ENCODE results near the gene PROZ. TPM values are rescaled to one million over a fixed set of nuclear protein-coding genes. Genes with fewer than 3 reads are reported as not detected.

PROZ gene
- total RNA-seq, 1 experiment from 2014 or later = not detected

DNA sequence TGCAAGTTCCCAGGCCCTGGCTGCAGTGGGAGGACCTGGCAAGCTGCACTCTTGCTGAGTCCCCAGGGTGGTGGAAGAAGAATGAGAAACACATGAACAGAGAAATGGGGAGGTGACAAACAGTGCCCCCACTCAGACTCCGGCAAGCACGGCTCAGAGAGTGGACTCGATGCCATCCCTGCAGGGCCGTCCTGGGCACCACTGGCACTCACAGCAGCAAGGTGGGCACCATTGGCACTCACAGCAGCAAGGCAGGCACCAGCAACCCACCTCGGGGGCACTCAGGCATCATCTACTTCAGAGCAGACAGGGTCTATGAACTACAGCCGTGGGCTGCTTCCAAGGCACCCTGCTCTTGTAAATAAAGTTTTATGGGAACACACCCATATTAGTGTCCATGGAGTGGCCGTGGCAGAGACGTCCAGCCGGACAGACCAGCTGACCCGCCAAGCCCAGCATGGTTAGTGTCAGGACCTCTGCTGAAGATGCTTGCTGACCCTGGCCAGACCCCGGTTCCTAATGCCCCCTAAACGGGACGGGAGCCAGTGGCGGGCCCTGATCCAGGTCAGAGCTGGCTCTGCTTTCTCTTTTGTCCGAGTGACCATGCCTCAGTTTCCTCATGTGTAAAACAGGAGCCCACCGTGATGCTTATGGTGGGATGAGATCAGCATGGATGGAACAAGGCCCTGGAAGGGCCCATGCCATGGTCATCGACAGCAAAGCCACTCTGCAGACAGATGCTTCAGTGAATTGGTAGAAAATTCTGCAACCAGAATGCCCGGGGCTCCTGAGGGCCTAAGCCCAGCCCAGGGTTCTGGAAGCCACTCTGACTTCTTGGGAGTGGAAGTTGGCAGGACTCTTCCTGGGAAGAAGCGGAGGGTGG, 37.9 kb upstream of the PROZ start:
- Histone ChIP-seq H4K8ac (replicated peaks; ENCODE audit: insufficient read length, low read depth, low read length) (no peak overlapping the region), H3T11ph (ENCODE audit: low read length) (no peak overlapping the region), H3K23me2 (ENCODE audit: insufficient read length, low read depth, low read length, poor library complexity, severe bottlenecking) (no peaks in the 10 kb centered on the region), H4K20me1 (ENCODE audit: control insufficient read depth, insufficient read depth, insufficient read length) (no peaks in the 10 kb centered on the region), H3K27me3 (ENCODE audit: insufficient read depth, low read length) (no peaks in the 10 kb centered on the region), H4K5ac (ENCODE audit: insufficient read length, low read depth, low read length) (no peak overlapping the region), H3K56ac (ENCODE audit: insufficient read length, low read depth, low read length) (no peak overlapping the region), H2BK12ac (ENCODE audit: insufficient read length, low read depth, low read length) (no peak overlapping the region), H3K4me1 (ENCODE audit: insufficient read depth, low read length) (no peaks in the 10 kb centered on the region; the same call in 1 of the 2 replicates), H3K79me2 (ENCODE audit: insufficient read depth, low read length) (no peaks in the 10 kb centered on the region), H2BK20ac (ENCODE audit: low read depth, low read length, poor library complexity, severe bottlenecking) (no peak overlapping the region), H3K4me2 (ENCODE audit: insufficient read depth, insufficient read length, low read length) (no peak overlapping the region), H2AK5ac (ENCODE audit: insufficient read length, low read length) (no peak overlapping the region), H4K91ac (ENCODE audit: insufficient read length, low read depth, low read length) (no peak overlapping the region), H2BK15ac (ENCODE audit: low read depth, low read length) (no peak overlapping the region), H2BK120ac (ENCODE audit: low read depth, low read length, poor library complexity, severe bottlenecking) (no peak overlapping the region), H3K9ac (ENCODE audit: extremely low read depth, insufficient read length, low read length) (no peak overlapping the region), H3K27ac (ENCODE audit: insufficient read length, low read depth, low read length) (no peak overlapping the region), H2AFZ (ENCODE audit: low read length) (no peak overlapping the region), H3K23ac (ENCODE audit: insufficient read length, low read depth, low read length) (no peak overlapping the region), H3K9me3 (ENCODE audit: control insufficient read depth, low read depth, low read length) (no peaks in the 10 kb centered on the region), H3K79me1 (ENCODE audit: insufficient read depth, low read depth, low read length, poor library complexity, severe bottlenecking) (no peaks in the 10 kb centered on the region), H3K4ac (ENCODE audit: low read depth, low read length) (no peak overlapping the region), H3K14ac (ENCODE audit: insufficient read depth, low read length) (no peak overlapping the region), H3K18ac (ENCODE audit: insufficient read length, low read depth, low read length) (no peak overlapping the region), H2BK5ac (ENCODE audit: insufficient read length, low read length) (no peak overlapping the region)
- Mint-ChIP-seq H3K27ac (no peak overlapping the region; a peak in 1 of 7 replicates), H3K4me3 (no peak overlapping the region), H3K4me1 (peaks cover 10 to 15% of the 10 kb centered on the region in 2 experiments), H3K27me3 (ENCODE audit: low read depth) (peaks cover 28% of the 10 kb centered on the region), H3K9me3 (no peaks in the 10 kb centered on the region), H3K36me3 (ENCODE audit: insufficient read depth in 1 of 3, low read depth in 3 of 3) (no peaks in the 10 kb centered on the region)
- no CpG with 5 or more reads among the region's 19 CpGs for WGBS (ENCODE audit: extremely low coverage, insufficient read length, low lambda C conversion rate)
- TF ChIP-seq, protein P1, sequence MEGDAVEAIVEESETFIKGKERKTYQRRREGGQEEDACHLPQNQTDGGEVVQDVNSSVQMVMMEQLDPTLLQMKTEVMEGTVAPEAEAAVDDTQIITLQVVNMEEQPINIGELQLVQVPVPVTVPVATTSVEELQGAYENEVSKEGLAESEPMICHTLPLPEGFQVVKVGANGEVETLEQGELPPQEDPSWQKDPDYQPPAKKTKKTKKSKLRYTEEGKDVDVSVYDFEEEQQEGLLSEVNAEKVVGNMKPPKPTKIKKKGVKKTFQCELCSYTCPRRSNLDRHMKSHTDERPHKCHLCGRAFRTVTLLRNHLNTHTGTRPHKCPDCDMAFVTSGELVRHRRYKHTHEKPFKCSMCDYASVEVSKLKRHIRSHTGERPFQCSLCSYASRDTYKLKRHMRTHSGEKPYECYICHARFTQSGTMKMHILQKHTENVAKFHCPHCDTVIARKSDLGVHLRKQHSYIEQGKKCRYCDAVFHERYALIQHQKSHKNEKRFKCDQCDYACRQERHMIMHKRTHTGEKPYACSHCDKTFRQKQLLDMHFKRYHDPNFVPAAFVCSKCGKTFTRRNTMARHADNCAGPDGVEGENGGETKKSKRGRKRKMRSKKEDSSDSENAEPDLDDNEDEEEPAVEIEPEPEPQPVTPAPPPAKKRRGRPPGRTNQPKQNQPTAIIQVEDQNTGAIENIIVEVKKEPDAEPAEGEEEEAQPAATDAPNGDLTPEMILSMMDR (conservative IDR thresholded peaks at IDR 0.05) = no peak
- DNase-seq = no peak

All from H9 (cell line).